ENCODE data around the gene CBFA2T3.
"Not testable (repeated sequence)": the region's sequence is repeated elsewhere in the genome, so short reads cannot be mapped to it uniquely, and the experiment has no call there.

The CBFA2T3 gene

GRCh38 chr16:88896238-88897070 lies 80.6 kb downstream of the CBFA2T3 start:
- no peaks in the 10 kb centered on the region for H3K9me3 Mint-ChIP-seq
- H3K4me1 Mint-ChIP-seq: peaks cover 15% of the 10 kb centered on the region
- H3K4me3 Mint-ChIP-seq: peak overlapping the region in 2 of 3 experiments; percentile 54 to 76
- TF ChIP-seq, protein P1, sequence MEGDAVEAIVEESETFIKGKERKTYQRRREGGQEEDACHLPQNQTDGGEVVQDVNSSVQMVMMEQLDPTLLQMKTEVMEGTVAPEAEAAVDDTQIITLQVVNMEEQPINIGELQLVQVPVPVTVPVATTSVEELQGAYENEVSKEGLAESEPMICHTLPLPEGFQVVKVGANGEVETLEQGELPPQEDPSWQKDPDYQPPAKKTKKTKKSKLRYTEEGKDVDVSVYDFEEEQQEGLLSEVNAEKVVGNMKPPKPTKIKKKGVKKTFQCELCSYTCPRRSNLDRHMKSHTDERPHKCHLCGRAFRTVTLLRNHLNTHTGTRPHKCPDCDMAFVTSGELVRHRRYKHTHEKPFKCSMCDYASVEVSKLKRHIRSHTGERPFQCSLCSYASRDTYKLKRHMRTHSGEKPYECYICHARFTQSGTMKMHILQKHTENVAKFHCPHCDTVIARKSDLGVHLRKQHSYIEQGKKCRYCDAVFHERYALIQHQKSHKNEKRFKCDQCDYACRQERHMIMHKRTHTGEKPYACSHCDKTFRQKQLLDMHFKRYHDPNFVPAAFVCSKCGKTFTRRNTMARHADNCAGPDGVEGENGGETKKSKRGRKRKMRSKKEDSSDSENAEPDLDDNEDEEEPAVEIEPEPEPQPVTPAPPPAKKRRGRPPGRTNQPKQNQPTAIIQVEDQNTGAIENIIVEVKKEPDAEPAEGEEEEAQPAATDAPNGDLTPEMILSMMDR (IDR thresholded peaks at IDR 0.05; ENCODE audit: unreplicated experiment in 3 of 3): no peak
- H3K36me3 Mint-ChIP-seq (ENCODE audit: low read depth): no peaks in the 10 kb centered on the region
- H3K27ac Mint-ChIP-seq: no peak overlapping the region
- no peaks in the 10 kb centered on the region for H3K27me3 Mint-ChIP-seq (ENCODE audit: low read depth)

DNA sequence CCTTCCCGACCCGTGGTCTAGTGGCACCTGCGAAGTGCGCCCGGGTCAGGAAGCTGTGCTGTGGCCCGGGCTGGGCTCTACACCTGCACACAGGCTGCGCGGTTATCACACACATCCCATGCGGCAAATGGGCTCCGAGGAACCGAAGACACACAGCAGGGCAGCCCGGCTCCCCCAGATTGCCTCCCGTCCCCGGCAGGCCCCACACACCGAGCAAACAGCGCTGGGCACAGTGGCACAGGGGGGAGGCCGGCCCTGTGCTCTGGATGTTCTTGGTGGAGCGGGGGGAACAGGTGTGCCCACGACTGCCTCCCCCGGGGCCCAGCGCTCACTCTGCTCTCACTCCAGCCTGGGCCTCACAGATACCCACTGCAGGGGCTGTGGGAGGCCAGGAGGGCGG lies 81.7 kb downstream of the CBFA2T3 start:
- H3K36me3 Mint-ChIP-seq (ENCODE audit: low read depth): no peaks in the 10 kb centered on the region
- H3K27me3 Mint-ChIP-seq (ENCODE audit: low read depth): no peaks in the 10 kb centered on the region
- H3K27ac Mint-ChIP-seq: no peak overlapping the region
- H3K9me3 Mint-ChIP-seq: no peaks in the 10 kb centered on the region
- H3K4me1 Mint-ChIP-seq: peaks cover 15% of the 10 kb centered on the region
- TF ChIP-seq, protein P1 (IDR thresholded peaks at IDR 0.05; ENCODE audit: unreplicated experiment in 3 of 3): no peak
- H3K4me3 Mint-ChIP-seq: peak overlapping the region in 1 of 3 experiments; percentile 61

GRCh38 chr16:88894681-88895300 lies 82.2 kb downstream of the CBFA2T3 start:
- peaks cover 15% of the 10 kb centered on the region for H3K4me1 Mint-ChIP-seq
- no peak overlapping the region for H3K27ac Mint-ChIP-seq
- H3K36me3 Mint-ChIP-seq (ENCODE audit: low read depth): no peaks in the 10 kb centered on the region
- TF ChIP-seq, protein P1 (IDR thresholded peaks at IDR 0.05; ENCODE audit: unreplicated experiment in 3 of 3): no peak
- H3K4me3 Mint-ChIP-seq: peak overlapping the region in 2 of 3 experiments; percentile 34 to 70
- H3K9me3 Mint-ChIP-seq: no peaks in the 10 kb centered on the region
- no peaks in the 10 kb centered on the region for H3K27me3 Mint-ChIP-seq (ENCODE audit: low read depth)

DNA sequence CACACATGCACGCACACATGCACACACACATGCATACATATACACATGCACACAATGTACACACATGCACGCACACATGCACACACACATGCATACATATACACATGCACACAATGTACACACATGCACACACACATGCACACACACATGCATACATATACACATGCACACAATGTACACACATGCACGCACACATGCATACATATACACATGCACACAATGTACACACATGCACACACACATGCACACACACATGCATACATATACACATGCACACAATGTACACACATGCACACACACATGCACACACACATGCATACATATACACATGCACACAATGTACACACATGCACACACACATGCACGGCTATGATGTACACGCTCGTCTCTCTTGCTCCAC lies 82.7 kb downstream of the CBFA2T3 start:
- H3K9me3 Mint-ChIP-seq; H3K27ac Mint-ChIP-seq; H3K36me3 Mint-ChIP-seq (ENCODE audit: low read depth); H3K27me3 Mint-ChIP-seq (ENCODE audit: low read depth): not testable (repeated sequence)
- peaks cover 15% of the 10 kb centered on the region for H3K4me1 Mint-ChIP-seq
- peak overlapping the region in 2 of 3 experiments; percentile 34 to 70 for H3K4me3 Mint-ChIP-seq

DNA sequence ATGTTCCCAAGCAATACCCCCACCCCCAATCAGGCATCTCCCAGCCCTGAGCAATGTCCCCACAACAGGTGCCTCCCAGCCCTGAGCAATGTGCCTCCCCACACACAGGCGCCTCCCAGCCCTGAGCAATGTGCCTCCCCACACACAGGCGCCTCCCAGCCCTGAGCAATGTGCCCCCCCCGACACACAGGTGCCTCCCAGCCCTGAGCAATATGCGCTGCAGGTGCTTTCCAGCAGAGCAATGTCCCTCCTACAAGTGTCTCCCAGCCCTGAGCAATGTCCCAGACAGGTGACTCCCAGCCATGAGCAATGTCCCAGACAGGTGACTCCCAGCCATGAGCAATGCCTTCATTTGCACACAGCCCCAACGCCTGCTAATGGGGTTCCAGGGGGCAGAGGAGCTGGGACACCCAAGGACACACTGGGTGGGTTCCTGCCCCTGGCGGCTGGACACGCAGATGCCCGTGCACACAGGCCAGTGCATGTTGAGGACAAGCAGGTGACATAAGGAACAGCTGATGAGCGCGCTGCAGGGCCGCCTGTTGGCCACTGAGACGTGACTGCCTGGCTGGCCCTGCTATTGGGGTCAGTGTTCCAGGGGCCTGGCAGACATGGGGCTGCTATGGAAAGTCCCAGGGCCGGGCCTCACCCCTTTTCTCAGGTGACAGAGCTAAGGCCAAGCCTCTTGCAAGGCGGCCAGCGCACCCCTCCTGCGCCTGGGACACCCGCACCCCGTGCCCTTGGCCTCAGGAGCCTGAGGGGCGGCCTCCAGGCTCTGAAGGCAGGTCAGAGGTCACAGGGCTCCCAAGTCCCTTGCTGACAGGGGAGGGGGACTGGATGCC lies 83.7 kb downstream of the CBFA2T3 start:
- Mint-ChIP-seq H3K36me3 (ENCODE audit: low read depth) (no peaks in the 10 kb centered on the region), H3K4me1 (peaks cover 15% of the 10 kb centered on the region), H3K27ac (no peak overlapping the region), H3K27me3 (ENCODE audit: low read depth) (no peaks in the 10 kb centered on the region), H3K9me3 (no peaks in the 10 kb centered on the region), H3K4me3 (peak overlapping the region in 1 of 3 experiments; percentile 53)
- TF ChIP-seq, protein P1 (IDR thresholded peaks at IDR 0.05; ENCODE audit: unreplicated experiment in 3 of 3): no peak

DNA sequence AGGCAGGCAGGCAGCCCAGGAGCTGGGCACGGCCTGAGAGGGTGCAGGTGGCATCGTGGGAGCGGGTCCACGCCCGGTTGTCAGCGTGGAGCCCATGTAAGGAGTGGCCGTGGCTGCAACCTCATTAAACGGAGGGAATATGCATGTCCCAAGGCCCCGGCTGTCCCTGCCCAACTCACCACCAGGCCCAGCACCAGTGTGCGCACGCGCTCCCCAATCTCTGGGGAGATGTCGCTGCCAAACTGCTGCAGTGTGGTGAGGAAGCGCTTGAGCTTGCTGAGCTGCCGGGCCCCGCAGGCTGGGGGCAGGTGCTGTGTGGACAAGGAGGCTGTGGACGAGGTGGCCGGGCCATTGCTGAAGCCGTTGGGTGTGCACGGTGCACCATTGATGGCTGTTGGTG lies 84.9 kb downstream of the CBFA2T3 start:
- Mint-ChIP-seq H3K4me3 (peak overlapping the region in 2 of 3 experiments; percentile 5 to 61), H3K4me1 (peaks cover 18% of the 10 kb centered on the region), H3K27me3 (ENCODE audit: low read depth) (peaks cover 1% of the 10 kb centered on the region), H3K9me3 (no peaks in the 10 kb centered on the region), H3K36me3 (ENCODE audit: low read depth) (no peaks in the 10 kb centered on the region), H3K27ac (no peak overlapping the region)
- TF ChIP-seq, protein P1 (IDR thresholded peaks at IDR 0.05; ENCODE audit: unreplicated experiment in 3 of 3): no peak

Data from nephron (organoid).